GM21825 (cell line): ENCODE data around the gene CD164L2.
"Not testable (repeated sequence)": the region's sequence is repeated elsewhere in the genome, so short reads cannot be mapped to it uniquely, and the experiment has no call there.

Experiments
- ATAC-seq: cut with Tn5 transposase; IDR thresholded peaks from one replicate; pipeline ENCODE4 v1.9.1; 2021; ENCODE audit warnings: mild to moderate bottlenecking, moderate library complexity; ENCODE audit not compliant: unreplicated experiment

The CD164L2 gene

GRCh38 chr1:27405598-27406361 is 22.6 kb upstream of the CD164L2 start:
- ATAC-seq: not testable (repeated sequence)

- ATAC-seq: no peak
Measured at GRCh38 chr1:27405074-27405473, 21.9 kb upstream of the CD164L2 start.

GRCh38 chr1:27403931-27404330 is 20.8 kb upstream of the CD164L2 start:
- no peak for ATAC-seq

- ATAC-seq: no peak
Measured at GRCh38 chr1:27403065-27403726, 20.1 kb upstream of the CD164L2 start.

DNA sequence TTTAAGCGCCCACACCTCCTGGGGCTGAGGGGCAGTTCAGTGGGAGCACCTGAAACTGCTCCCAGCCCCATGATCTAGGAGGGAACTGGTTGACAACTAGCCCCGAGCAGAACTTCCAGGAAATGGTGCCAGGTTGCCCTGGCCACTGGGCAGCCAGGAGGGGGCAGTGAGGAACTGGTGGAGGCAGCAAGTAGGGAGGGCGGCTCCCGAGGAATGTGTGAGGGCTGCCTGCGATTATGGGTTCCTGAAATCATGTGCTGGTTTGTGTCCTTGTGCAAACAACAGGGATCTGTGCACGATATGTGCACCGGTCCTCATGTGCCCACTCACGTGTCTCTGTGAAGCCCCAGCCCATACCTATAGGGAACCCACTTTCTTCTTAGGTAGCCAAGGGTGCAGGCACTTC is 19.2 kb upstream of the CD164L2 start:
- no peak for ATAC-seq

- ATAC-seq: no peak
Measured at GRCh38 chr1:27400963-27401341, 17.8 kb upstream of the CD164L2 start.

GRCh38 chr1:27400082-27400962 is 17.2 kb upstream of the CD164L2 start:
- ATAC-seq: no peak

GRCh38 chr1:27399251-27400025 is 16.3 kb upstream of the CD164L2 start:
- ATAC-seq: no peak

GRCh38 chr1:27398405-27399149 is 15.4 kb upstream of the CD164L2 start:
- ATAC-seq: no peak

DNA sequence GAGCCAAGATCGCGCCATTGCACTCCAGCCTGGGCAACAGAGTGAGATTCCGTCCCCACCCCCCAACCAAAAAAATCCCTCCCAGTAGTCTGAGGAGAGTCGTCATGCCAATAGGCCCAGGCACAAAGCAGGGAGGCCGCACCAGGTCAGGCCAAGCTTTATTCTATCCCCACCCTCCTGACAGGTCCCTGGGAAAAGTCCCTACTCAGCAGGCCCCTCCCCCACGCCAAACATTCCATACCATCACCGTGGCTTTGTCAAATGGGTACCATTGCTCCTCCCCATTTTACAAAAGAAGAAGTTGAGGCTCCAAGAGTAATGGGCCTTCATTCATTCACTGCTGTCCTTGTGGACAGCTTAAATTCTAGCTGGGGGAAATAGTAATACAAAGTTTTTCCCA is 14.6 kb upstream of the CD164L2 start:
- ATAC-seq: no peak

- no peak for ATAC-seq
Measured at GRCh38 chr1:27397110-27397509, 14.0 kb upstream of the CD164L2 start.

- ATAC-seq: no peak
Measured at GRCh38 chr1:27395441-27396195, 12.5 kb upstream of the CD164L2 start.

DNA sequence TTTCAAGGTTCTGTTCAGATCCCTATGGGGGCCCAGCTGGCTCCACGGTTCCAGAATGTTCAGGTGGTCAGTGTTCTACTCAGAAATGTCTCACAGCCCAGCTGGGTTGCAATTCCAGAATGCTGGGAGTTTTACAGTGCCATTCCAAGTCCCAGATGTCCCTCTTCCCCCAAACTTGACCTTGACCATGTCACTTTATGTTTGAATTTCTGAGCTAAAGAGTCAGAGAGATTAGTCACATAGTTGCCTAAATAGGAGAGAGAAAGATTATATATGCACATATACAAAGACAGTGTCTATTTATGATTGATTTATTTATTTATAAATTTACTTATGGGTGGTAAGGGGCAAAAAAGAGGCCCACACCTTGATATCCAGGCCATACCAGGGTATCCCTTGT is 11.8 kb upstream of the CD164L2 start:
- no peak for ATAC-seq

- ATAC-seq: no peak
Measured at GRCh38 chr1:27394282-27394658, 11.1 kb upstream of the CD164L2 start.

GRCh38 chr1:27393641-27394281 is 10.6 kb upstream of the CD164L2 start:
- ATAC-seq: no peak

DNA sequence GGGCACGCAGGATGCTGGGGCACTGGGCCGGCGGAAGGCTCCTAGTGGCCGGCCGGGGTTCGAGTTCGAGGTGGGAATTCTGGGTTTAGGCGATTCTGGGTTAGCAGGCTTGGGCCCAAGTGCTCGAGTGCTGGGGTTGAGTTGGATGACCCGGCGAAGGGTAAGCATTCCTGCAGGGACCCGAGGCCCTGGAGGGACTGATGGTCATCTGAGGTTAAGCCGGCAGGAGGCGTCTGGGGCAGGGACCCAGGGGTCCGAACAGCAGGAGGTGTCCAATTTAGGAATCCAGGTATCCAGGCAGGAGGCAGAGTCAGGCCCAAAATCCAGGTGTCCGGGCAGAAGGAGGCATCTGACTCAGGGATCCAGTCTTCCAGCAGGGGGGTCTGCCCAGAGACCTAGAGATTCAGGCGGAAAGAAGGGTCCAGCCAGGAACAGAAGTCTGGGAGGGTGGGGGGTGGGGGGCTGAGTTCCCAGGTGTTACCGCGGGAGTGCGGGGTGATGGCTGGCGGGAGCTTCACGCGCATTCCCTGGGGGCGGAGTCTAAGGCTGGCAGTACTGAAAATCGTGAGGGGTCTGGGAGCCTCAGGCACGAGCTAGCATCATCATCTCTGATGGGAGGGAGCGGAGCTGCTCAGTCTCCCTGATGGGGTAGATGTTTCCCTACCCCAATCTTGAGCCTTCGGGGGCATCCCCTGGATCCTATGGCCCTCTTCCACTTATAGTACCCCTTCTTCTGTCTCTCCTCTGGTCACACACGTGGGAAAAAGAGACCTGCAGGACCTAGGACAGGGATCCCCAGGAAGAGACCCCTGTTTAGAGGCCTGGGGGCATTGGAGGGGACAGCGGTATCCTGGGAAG is 9.9 kb upstream of the CD164L2 start:
- ATAC-seq: no peak

DNA sequence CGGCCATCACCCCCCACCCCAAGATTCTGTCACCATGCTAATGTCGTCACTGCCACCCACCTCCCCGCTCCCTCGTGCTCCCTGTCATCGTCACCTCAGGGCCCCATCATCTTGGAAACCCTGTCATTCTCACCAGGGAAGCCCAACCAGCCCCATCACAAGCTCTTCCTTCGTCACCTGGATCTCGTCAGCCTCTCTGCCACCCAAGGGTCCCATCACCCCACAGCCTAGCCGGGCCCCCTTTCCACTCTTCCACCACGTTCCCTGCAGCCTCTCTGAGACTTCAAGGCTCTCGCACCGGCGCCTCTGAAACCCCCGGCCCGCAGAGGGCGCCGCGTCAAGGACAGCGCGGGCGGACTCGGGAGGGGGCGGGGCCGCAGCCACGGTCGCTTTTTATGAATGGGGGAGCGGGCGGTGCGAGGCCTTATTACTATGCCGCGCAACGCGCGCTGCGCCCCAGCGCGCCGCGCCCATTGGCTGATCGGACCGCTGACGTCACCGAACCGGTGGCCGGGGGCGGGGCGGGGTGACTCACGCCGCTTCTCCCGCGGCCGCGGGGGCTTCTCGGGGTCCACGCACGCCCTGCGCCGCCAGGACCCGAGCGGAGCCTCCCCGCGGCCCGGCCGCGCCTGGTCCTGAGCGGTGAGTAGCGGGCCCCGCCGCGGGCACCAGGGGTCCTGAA is 9.1 kb upstream of the CD164L2 start, which contains the start of gene GPR3:
TSS of gene GPR3 (plus strand) at position 527 of the 682 bp plus-strand sequence. CDS start 1,177 bp downstream, outside the sequence.
- ATAC-seq: peak; percentile 65
